Measurements from ENCODE around the gene LYST.

The LYST gene

GRCh38 chr1:235873045-235873444 is 6.3 kb upstream of the LYST start:
- Histone ChIP-seq H2BK12ac (ENCODE audit: low read length) (no peak overlapping the region), H4K91ac (ENCODE audit: low read depth, low read length) (no peak overlapping the region), H4K12ac (ENCODE audit: low read depth, low read length) (no peak overlapping the region), H3K9me3 (ENCODE audit: insufficient read depth, low read depth, low read length) (no peaks in the 10 kb centered on the region), H2AK5ac (ENCODE audit: low read length) (no peak overlapping the region), H2BK5ac (ENCODE audit: low read depth, low read length, poor library complexity) (no peak overlapping the region), H3K9ac (ENCODE audit: low read length) (no peak overlapping the region), H2BK120ac (ENCODE audit: insufficient read depth, low read length, poor library complexity) (no peak overlapping the region), H3K4me3 (ENCODE audit: low read depth, low read length) (no peak overlapping the region), H3K36me3 (ENCODE audit: control insufficient read depth in 1 of 2, insufficient read depth in 2 of 2, low read length in 2 of 2) (no peaks in the 10 kb centered on the region), H3K4me2 (ENCODE audit: low read length) (no peak overlapping the region), H3K4me1 (ENCODE audit: control insufficient read depth in 1 of 2, insufficient read depth in 2 of 2, low read length in 2 of 2) (no peaks in the 10 kb centered on the region), H2AFZ (ENCODE audit: insufficient read depth, low read length, poor library complexity) (no peak overlapping the region), H3K79me1 (ENCODE audit: low read length) (no peaks in the 10 kb centered on the region), H4K8ac (ENCODE audit: low read depth, low read length) (no peak overlapping the region), H3K79me2 (ENCODE audit: control insufficient read depth, insufficient read depth, low read length, poor library complexity) (no peaks in the 10 kb centered on the region), H3K18ac (ENCODE audit: low read length) (no peak overlapping the region), H3K23ac (ENCODE audit: low read length) (no peak overlapping the region), H3K27me3 (ENCODE audit: insufficient read depth, low read length) (no peaks in the 10 kb centered on the region), H3K4ac (ENCODE audit: low read depth, low read length) (no peak overlapping the region), H3K27ac (ENCODE audit: low read depth, low read length) (no peak overlapping the region), H3K14ac (ENCODE audit: low read length) (no peak overlapping the region)
- DNase-seq, result no peak
- WGBS (ENCODE audit: extremely low coverage, insufficient coverage, insufficient read length), result no CpG with 5 or more reads among the region's 1 CpG

GRCh38 chr1:235872270-235872669 is 5.6 kb upstream of the LYST start:
- Histone ChIP-seq H3K9me3 (ENCODE audit: insufficient read depth, low read depth, low read length) (no peaks in the 10 kb centered on the region), H3K18ac (ENCODE audit: low read length) (no peak overlapping the region), H3K79me2 (ENCODE audit: control insufficient read depth, insufficient read depth, low read length, poor library complexity) (no peaks in the 10 kb centered on the region), H2AFZ (ENCODE audit: insufficient read depth, low read length, poor library complexity) (no peak overlapping the region), H2BK120ac (ENCODE audit: insufficient read depth, low read length, poor library complexity) (no peak overlapping the region), H3K23ac (ENCODE audit: low read length) (no peak overlapping the region), H2AK5ac (ENCODE audit: low read length) (no peak overlapping the region), H4K8ac (ENCODE audit: low read depth, low read length) (no peak overlapping the region), H3K4me1 (ENCODE audit: control insufficient read depth in 1 of 2, insufficient read depth in 2 of 2, low read length in 2 of 2) (peaks cover 0 to 2% of the 10 kb centered on the region in 2 experiments), H3K79me1 (ENCODE audit: low read length) (no peaks in the 10 kb centered on the region), H3K4me3 (ENCODE audit: low read depth, low read length) (no peak overlapping the region), H2BK12ac (ENCODE audit: low read length) (no peak overlapping the region), H3K27me3 (ENCODE audit: insufficient read depth, low read length) (no peaks in the 10 kb centered on the region), H4K12ac (ENCODE audit: low read depth, low read length) (no peak overlapping the region), H3K9ac (ENCODE audit: low read length) (no peak overlapping the region), H3K36me3 (ENCODE audit: control insufficient read depth in 1 of 2, insufficient read depth in 2 of 2, low read length in 2 of 2) (no peaks in the 10 kb centered on the region), H3K27ac (ENCODE audit: low read depth, low read length) (no peak overlapping the region), H4K91ac (ENCODE audit: low read depth, low read length) (no peak overlapping the region), H3K4me2 (ENCODE audit: low read length) (no peak overlapping the region), H2BK5ac (ENCODE audit: low read depth, low read length, poor library complexity) (no peak overlapping the region), H3K4ac (ENCODE audit: low read depth, low read length) (no peak overlapping the region), H3K14ac (ENCODE audit: low read length) (no peak overlapping the region)
- no peak for DNase-seq
- no CpG with 5 or more reads among the region's 6 CpGs for WGBS (ENCODE audit: extremely low coverage, insufficient coverage, insufficient read length)

- H3K27me3 ChIP-seq (ENCODE audit: insufficient read depth, low read length), result no peaks in the 10 kb centered on the region
- no peak overlapping the region for H4K91ac ChIP-seq (ENCODE audit: low read depth, low read length)
- peaks cover 1% of the 10 kb centered on the region for H3K79me2 ChIP-seq (ENCODE audit: control insufficient read depth, insufficient read depth, low read length, poor library complexity)
- no peak overlapping the region for H2BK12ac ChIP-seq (ENCODE audit: low read length)
- H2BK120ac ChIP-seq (ENCODE audit: insufficient read depth, low read length, poor library complexity), result no peak overlapping the region
- peaks cover 0 to 2% of the 10 kb centered on the region in 2 experiments for H3K4me1 ChIP-seq (ENCODE audit: control insufficient read depth in 1 of 2, insufficient read depth in 2 of 2, low read length in 2 of 2)
- H2AK5ac ChIP-seq (ENCODE audit: low read length), result no peak overlapping the region
- no peaks in the 10 kb centered on the region for H3K36me3 ChIP-seq (ENCODE audit: control insufficient read depth in 1 of 2, insufficient read depth in 2 of 2, low read length in 2 of 2)
- H3K14ac ChIP-seq (ENCODE audit: low read length), result no peak overlapping the region
- no peak for DNase-seq
- no peak overlapping the region for H4K12ac ChIP-seq (ENCODE audit: low read depth, low read length)
- no peak overlapping the region for H2AFZ ChIP-seq (ENCODE audit: insufficient read depth, low read length, poor library complexity)
- H3K18ac ChIP-seq (ENCODE audit: low read length), result no peak overlapping the region
- no peak overlapping the region for H3K27ac ChIP-seq (ENCODE audit: low read depth, low read length)
- no peak overlapping the region for H4K8ac ChIP-seq (ENCODE audit: low read depth, low read length)
- H2BK5ac ChIP-seq (ENCODE audit: low read depth, low read length, poor library complexity), result no peak overlapping the region
- H3K79me1 ChIP-seq (ENCODE audit: low read length), result peaks cover 5% of the 10 kb centered on the region
- no CpG with 5 or more reads among the region's 9 CpGs for WGBS (ENCODE audit: extremely low coverage, insufficient coverage, insufficient read length)
- no peak overlapping the region for H3K23ac ChIP-seq (ENCODE audit: low read length)
- H3K4ac ChIP-seq (ENCODE audit: low read depth, low read length), result no peak overlapping the region
- H3K9ac ChIP-seq (ENCODE audit: low read length), result no peak overlapping the region
- no peaks in the 10 kb centered on the region for H3K9me3 ChIP-seq (ENCODE audit: insufficient read depth, low read depth, low read length)
- H3K4me3 ChIP-seq (ENCODE audit: low read depth, low read length), result no peak overlapping the region
- H3K4me2 ChIP-seq (ENCODE audit: low read length), result no peak overlapping the region
Observed at GRCh38 chr1:235867903-235868469, 1.3 kb upstream of the LYST start.

- H2BK12ac ChIP-seq (ENCODE audit: low read length), result no peak overlapping the region
- peak overlapping the region; percentile 61 for H3K14ac ChIP-seq (ENCODE audit: low read length)
- H3K23ac ChIP-seq (ENCODE audit: low read length), result no peak overlapping the region
- H3K27ac ChIP-seq (ENCODE audit: low read depth, low read length), result peak overlapping the region; percentile 23
- H4K12ac ChIP-seq (ENCODE audit: low read depth, low read length), result peak overlapping the region; percentile 67
- H3K4ac ChIP-seq (ENCODE audit: low read depth, low read length), result no peak overlapping the region
- H3K4me2 ChIP-seq (ENCODE audit: low read length), result peak overlapping the region; percentile 82
- H3K9ac ChIP-seq (ENCODE audit: low read length), result peak overlapping the region; percentile 74
- peaks cover 5% of the 10 kb centered on the region for H3K79me1 ChIP-seq (ENCODE audit: low read length)
- no peak overlapping the region for H2BK120ac ChIP-seq (ENCODE audit: insufficient read depth, low read length, poor library complexity)
- H3K4me1 ChIP-seq (ENCODE audit: control insufficient read depth in 1 of 2, insufficient read depth in 2 of 2, low read length in 2 of 2), result peaks cover 0 to 2% of the 10 kb centered on the region in 2 experiments
- no peak overlapping the region for H2BK5ac ChIP-seq (ENCODE audit: low read depth, low read length, poor library complexity)
- peak overlapping the region; percentile 63 for H4K91ac ChIP-seq (ENCODE audit: low read depth, low read length)
- H2AK5ac ChIP-seq (ENCODE audit: low read length), result no peak overlapping the region
- no peaks in the 10 kb centered on the region for H3K27me3 ChIP-seq (ENCODE audit: insufficient read depth, low read length)
- H3K4me3 ChIP-seq (ENCODE audit: low read depth, low read length), result peak overlapping the region; percentile 90
- peak overlapping the region; percentile 80 for H2AFZ ChIP-seq (ENCODE audit: insufficient read depth, low read length, poor library complexity)
- WGBS (ENCODE audit: extremely low coverage, insufficient coverage, insufficient read length), result no CpG with 5 or more reads among the region's 56 CpGs
- H3K79me2 ChIP-seq (ENCODE audit: control insufficient read depth, insufficient read depth, low read length, poor library complexity), result peaks cover 1% of the 10 kb centered on the region
- H3K9me3 ChIP-seq (ENCODE audit: insufficient read depth, low read depth, low read length), result no peaks in the 10 kb centered on the region
- H3K36me3 ChIP-seq (ENCODE audit: control insufficient read depth in 1 of 2, insufficient read depth in 2 of 2, low read length in 2 of 2), result no peaks in the 10 kb centered on the region
- peak overlapping the region; percentile 91 for H4K8ac ChIP-seq (ENCODE audit: low read depth, low read length)
- peak; percentile 94 to 99 for DNase-seq
- H3K18ac ChIP-seq (ENCODE audit: low read length), result peak overlapping the region; percentile 49
Observed at GRCh38 chr1:235866913-235867845, 473 bp upstream of the LYST start.

Measured in trophoblast cell (in vitro differentiated cells and primary cell).